MCF 10A (cell line): ENCODE measurements around the gene LIG4. TPM values are rescaled to one million over a fixed set of nuclear protein-coding genes. Genes with fewer than 3 reads are reported as not detected.

Experiments used
- BruUV-seq: library from RNA; stranded (reverse); fragments of 400-500 nt; replicated peaks from 2 replicates; lab custom pipeline; 2021; lab: Mats Ljungman, UMichigan
- CTCF ChIA-PET: fragments of 300-600 bp; sonication (Branson Sonifier 250); formaldehyde crosslinking; extraction: SDS; loops from one replicate; lab custom pipeline; 2021; ENCODE audit warnings: antibody characterized with exemption, inconsistent platforms; lab: Yijun Ruan, JAX
- POLR2A ChIA-PET: fragments of 300-600, 350-650 bp; sonication (Branson Sonifier 250); formaldehyde crosslinking; extraction: SDS; loops from one replicate; lab custom pipeline; 2020; ENCODE audit warnings: antibody characterized with exemption, inconsistent platforms; lab: Yijun Ruan, JAX
- DNase-seq: peaks from one replicate; pipeline ENCODE4 v3.0.0-alpha.2; 2018; ENCODE audit not compliant: unreplicated experiment
- H3K27ac Mint-ChIP-seq: one replicate; pipeline ENCODE4 v1.8.0; 2022; ENCODE audit warnings: mild to moderate bottlenecking, low read depth, mixed read lengths; ENCODE audit not compliant: unreplicated experiment
- H3K27me3 Mint-ChIP-seq: one replicate; pipeline ENCODE4 v1.8.0; 2022; ENCODE audit warnings: mixed read lengths; ENCODE audit not compliant: insufficient read depth, unreplicated experiment
- H3K36me3 Mint-ChIP-seq: one replicate; pipeline ENCODE4 v1.8.0; 2022; ENCODE audit warnings: mild to moderate bottlenecking, moderate library complexity, mixed read lengths; ENCODE audit not compliant: insufficient read depth, unreplicated experiment
- H3K4me1 Mint-ChIP-seq: one replicate; pipeline ENCODE4 v1.8.0; 2022; ENCODE audit warnings: mixed read lengths; ENCODE audit not compliant: insufficient read depth, unreplicated experiment
- H3K4me3 Mint-ChIP-seq: one replicate; pipeline ENCODE4 v1.8.0; 2022; ENCODE audit warnings: mild to moderate bottlenecking, moderate library complexity, mixed read lengths; ENCODE audit not compliant: unreplicated experiment
- H3K9me3 Mint-ChIP-seq: one replicate; pipeline ENCODE4 v1.8.0; 2022; ENCODE audit warnings: mixed read lengths; ENCODE audit not compliant: unreplicated experiment
- intact Hi-C: fragments of 100-400 bp; cut with micrococcal nuclease; formaldehyde crosslinking; loops from 2 replicates; pipeline ENCODE4 v1.14.1; 2022
- total RNA-seq: library from RNA; stranded (reverse); gene quantifications from 2 replicates; pipeline ENCODE4 v1.2.3, GENCODE V29; 2022
- TF ChIP-seq, protein P1 (sequence below): fragments of 200-600 bp; IDR thresholded peaks from one replicate; pipeline ENCODE4 v1.8.0; 2022; ENCODE audit warnings: antibody characterized with exemption, mild to moderate bottlenecking; ENCODE audit not compliant: unreplicated experiment

The LIG4 gene
- total RNA-seq, 1 experiment from 2014 or later = 17.7 TPM

DNA sequence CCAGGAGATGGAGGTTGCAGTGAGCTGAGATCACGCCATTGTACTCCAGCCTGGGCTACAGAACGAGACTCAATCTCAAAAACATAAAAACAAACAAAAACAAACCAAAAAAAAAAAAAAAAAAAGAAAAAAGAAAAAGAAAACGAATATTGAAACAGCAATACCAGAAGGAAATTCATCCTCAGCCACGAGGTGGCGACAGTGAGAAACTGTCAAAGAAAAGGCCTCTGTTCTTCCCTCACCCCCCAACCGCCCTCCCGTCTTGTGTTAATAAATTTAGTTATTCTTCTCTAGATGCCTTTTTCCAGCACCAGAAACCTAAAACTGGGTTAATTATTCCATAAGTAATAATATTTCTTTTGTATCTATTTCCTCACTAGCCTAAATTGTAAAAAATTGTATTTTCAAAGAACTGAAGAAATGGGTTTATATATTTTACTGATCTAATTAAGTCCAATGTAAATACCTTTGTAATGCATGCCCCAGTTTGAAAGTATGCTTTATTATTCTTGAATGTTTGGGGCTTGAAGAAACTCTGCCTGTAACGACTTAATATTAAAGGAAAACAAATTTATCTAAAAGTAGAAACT, 38.6 kb downstream of the LIG4 start:
- intact Hi-C loops = no loop called here
- no peak overlapping the region for H3K27ac Mint-ChIP-seq
- no peaks in the 10 kb centered on the region for H3K36me3 Mint-ChIP-seq
- no TSS peak for BruUV-seq
- peak; percentile 40 for DNase-seq
- H3K9me3 Mint-ChIP-seq = peaks cover 3% of the 10 kb centered on the region
- no peaks in the 10 kb centered on the region for H3K27me3 Mint-ChIP-seq
- no peak overlapping the region for H3K4me3 Mint-ChIP-seq
- ChIA-PET CTCF (interaction anchor here (0.6 to 1.5 kb wide), 6 partner anchors 54 to 930 kb away, joined by 3 to 5 read pairs (median 3); no protein-coding TSS in a partner anchor), POLR2A (no interaction called here)
- TF ChIP-seq, protein P1, sequence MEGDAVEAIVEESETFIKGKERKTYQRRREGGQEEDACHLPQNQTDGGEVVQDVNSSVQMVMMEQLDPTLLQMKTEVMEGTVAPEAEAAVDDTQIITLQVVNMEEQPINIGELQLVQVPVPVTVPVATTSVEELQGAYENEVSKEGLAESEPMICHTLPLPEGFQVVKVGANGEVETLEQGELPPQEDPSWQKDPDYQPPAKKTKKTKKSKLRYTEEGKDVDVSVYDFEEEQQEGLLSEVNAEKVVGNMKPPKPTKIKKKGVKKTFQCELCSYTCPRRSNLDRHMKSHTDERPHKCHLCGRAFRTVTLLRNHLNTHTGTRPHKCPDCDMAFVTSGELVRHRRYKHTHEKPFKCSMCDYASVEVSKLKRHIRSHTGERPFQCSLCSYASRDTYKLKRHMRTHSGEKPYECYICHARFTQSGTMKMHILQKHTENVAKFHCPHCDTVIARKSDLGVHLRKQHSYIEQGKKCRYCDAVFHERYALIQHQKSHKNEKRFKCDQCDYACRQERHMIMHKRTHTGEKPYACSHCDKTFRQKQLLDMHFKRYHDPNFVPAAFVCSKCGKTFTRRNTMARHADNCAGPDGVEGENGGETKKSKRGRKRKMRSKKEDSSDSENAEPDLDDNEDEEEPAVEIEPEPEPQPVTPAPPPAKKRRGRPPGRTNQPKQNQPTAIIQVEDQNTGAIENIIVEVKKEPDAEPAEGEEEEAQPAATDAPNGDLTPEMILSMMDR = peak; percentile 33
- H3K4me1 Mint-ChIP-seq = no peaks in the 10 kb centered on the region

GRCh38 chr13:108168929-108169328, 46.4 kb downstream of the LIG4 start:
- H3K4me3 Mint-ChIP-seq = no peak overlapping the region
- TF ChIP-seq, protein P1 = no peak
- no peak overlapping the region for H3K27ac Mint-ChIP-seq
- H3K27me3 Mint-ChIP-seq = no peaks in the 10 kb centered on the region
- H3K9me3 Mint-ChIP-seq = peaks cover 22% of the 10 kb centered on the region
- POLR2A ChIA-PET = no interaction called here
- H3K36me3 Mint-ChIP-seq = no peaks in the 10 kb centered on the region
- CTCF ChIA-PET = interaction anchor here (0.7 to 2.7 kb wide), 4 partner anchors 9 to 963 kb away, joined by 3 to 18 read pairs (median 4); no protein-coding TSS in a partner anchor
- DNase-seq = no peak
- H3K4me1 Mint-ChIP-seq = no peaks in the 10 kb centered on the region
- intact Hi-C loops = no loop called here
- no TSS peak for BruUV-seq

- ChIA-PET POLR2A (no interaction called here), CTCF (interaction anchor here (2.0 kb wide), 1 partner anchor 11 kb away, joined by 16 read pairs; no protein-coding TSS in a partner anchor)
- Mint-ChIP-seq H3K36me3 (no peaks in the 10 kb centered on the region), H3K27ac (no peak overlapping the region), H3K4me3 (no peak overlapping the region), H3K9me3 (peaks cover 12% of the 10 kb centered on the region), H3K27me3 (no peaks in the 10 kb centered on the region), H3K4me1 (no peaks in the 10 kb centered on the region)
- intact Hi-C loops = no loop called here
- DNase-seq = no peak
- TF ChIP-seq, protein P1 = no peak
- BruUV-seq = no TSS peak
These were observed 49.3 kb downstream of the LIG4 start for GRCh38 chr13:108166078-108166477.

DNA sequence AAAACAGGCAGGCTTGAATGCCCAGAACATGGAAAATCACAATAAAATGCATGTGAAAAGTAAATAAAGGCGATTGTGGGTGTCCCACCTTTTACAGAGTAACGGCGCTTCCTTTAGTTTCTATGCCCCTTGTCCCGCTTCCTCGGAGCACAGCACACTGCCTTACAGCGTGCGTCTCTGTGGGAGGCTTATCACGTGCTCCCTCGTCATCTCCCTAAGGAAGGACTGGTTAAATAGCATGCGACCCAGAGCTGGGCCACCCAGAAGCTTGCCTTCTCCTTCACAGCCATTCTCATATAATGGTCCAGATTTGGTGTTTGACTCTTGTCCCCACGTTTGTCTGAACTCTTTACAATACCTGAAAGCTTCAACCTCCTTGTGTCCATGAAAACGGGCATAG, 56.6 kb downstream of the LIG4 start:
- no TSS peak for BruUV-seq
- no peaks in the 10 kb centered on the region for H3K4me1 Mint-ChIP-seq
- H3K36me3 Mint-ChIP-seq = no peaks in the 10 kb centered on the region
- intact Hi-C loops = loop anchor here (10.0 kb wide), 1 partner anchor 504 kb away; no protein-coding TSS in a partner anchor
- CTCF ChIA-PET = interaction anchor here (0.6 to 1.7 kb wide), 5 partner anchors 10 to 947 kb away, joined by 3 to 4 read pairs (median 3); no protein-coding TSS in a partner anchor
- H3K4me3 Mint-ChIP-seq = no peak overlapping the region
- TF ChIP-seq, protein P1 = no peak
- H3K27me3 Mint-ChIP-seq = no peaks in the 10 kb centered on the region
- DNase-seq = no peak
- H3K27ac Mint-ChIP-seq = no peak overlapping the region
- POLR2A ChIA-PET = no interaction called here
- H3K9me3 Mint-ChIP-seq = no peaks in the 10 kb centered on the region

Other genes with a start within 250 kb of the LIG4 start
- 6.2 and 6.6 TPM in 2 replicates for gene ABHD13, start 2.9 kb upstream of the LIG4 start, total RNA-seq
- gene TNFSF13B, start 54.2 kb upstream of the LIG4 start, total RNA-seq = 2.5 and 3.3 TPM in 2 replicates